A549 (cell line): ENCODE measurements around the gene FOSL2. TPM values are rescaled to one million over a fixed set of nuclear protein-coding genes. Genes with fewer than 3 reads are reported as not detected.

Source experiments
- ATAC-seq, 2 experiments: fragments of 200-7000 bp in 1 of 2; fragments of >200 bp in 1 of 2; cut with Nextera tagmentation in 1 of 2; cut with Tn5 transposase in 1 of 2; 3 replicates each; pipeline versions ENCODE4 v1.8.0 to v1.9.1; 2018 to 2020; ENCODE audit warnings: mild to moderate bottlenecking in 1 of 2, moderate library complexity in 1 of 2
- CTCF ChIA-PET: fragments of 300-600 bp; sonication (Branson Sonifier 250); formaldehyde crosslinking; extraction: SDS; loops from one replicate; lab custom pipeline; 2021; ENCODE audit warnings: antibody characterized with exemption, inconsistent platforms; lab: Yijun Ruan, JAX
- POLR2A ChIA-PET: fragments of 350-600 bp; formaldehyde crosslinking; extraction: SDS; loops from one replicate; lab custom pipeline; 2021; ENCODE audit warnings: antibody characterized with exemption, inconsistent platforms; lab: Yijun Ruan, JAX
- DNase-seq, 2 experiments: peaks; one replicate each; pipeline versions ENCODE4 v3.0.0 to v3.0.0-alpha.2; 2011 to 2016; ENCODE audit warnings: low read depth in 1 of 2, low spot score in 1 of 2
- FAIRE-seq: peaks from 2 replicates; lab custom pipeline; 2011; peaks lifted over from hg19 to GRCh38; lab: Jason Lieb, UNC
- H3K27ac ChIP-seq, 2 experiments: fragments of >200 bp; sonication (Bioruptor Twin); formaldehyde crosslinking; 3 replicates each; pipeline ENCODE4 v1.5.1; 2016 to 2017
- H3K4me1 ChIP-seq: fragments of >200 bp; sonication (Bioruptor Twin); formaldehyde crosslinking; 3 replicates; pipeline ENCODE4 v1.6.1; 2016
- H3K4me2 ChIP-seq: fragments of >200 bp; sonication (Bioruptor Twin); formaldehyde crosslinking; 3 replicates; pipeline ENCODE4 v1.6.1; 2016
- H3K4me3 ChIP-seq: fragments of >200 bp; sonication (Bioruptor Twin); formaldehyde crosslinking; 3 replicates; pipeline ENCODE4 v1.5.1; 2016
- H3K9me3 ChIP-seq: fragments of >200 bp; sonication (Bioruptor Twin); formaldehyde crosslinking; 3 replicates; pipeline ENCODE4 v1.6.1; 2016
- BHLHE40 ChIP-seq: IDR thresholded peaks from 2 replicates; pipeline ENCODE4 v1.6.1; 2012; ENCODE audit warnings: low read depth, low read length, inconsistent platforms
- CBX2 ChIP-seq: fragments of 200-600 bp; sonication (generic); IDR thresholded peaks from 2 replicates; pipeline ENCODE4 v1.6.1; 2016; ENCODE audit warnings: low read depth, mild to moderate bottlenecking, borderline replicate concordance
- CBX8 ChIP-seq: fragments of 200-600 bp; sonication (generic); IDR thresholded peaks from 2 replicates; pipeline ENCODE4 v1.6.1; 2016
- CEBPB ChIP-seq, 2 experiments: fragments of >200 bp in 1 of 2; sonication (Bioruptor Twin) in 1 of 2; formaldehyde crosslinking in 1 of 2; IDR thresholded peaks; 2 replicates each; pipeline ENCODE4 v1.6.1; 2012 to 2016
- CHD2 ChIP-seq: fragments of 150-350 bp; IDR thresholded peaks from 2 replicates; pipeline ENCODE4 v1.6.1; 2014; ENCODE audit warnings: low read length; ENCODE audit not compliant: partially characterized antibody
- CHD4 ChIP-seq: fragments of 200-600 bp; sonication (generic); IDR thresholded peaks from 2 replicates; pipeline ENCODE4 v1.6.1; 2016; ENCODE audit warnings: antibody characterized with exemption, mild to moderate bottlenecking, borderline replicate concordance
- EHF ChIP-seq: fragments of 250-450 bp; sonication (Bioruptor Pico); IDR thresholded peaks from 2 replicates; pipeline ENCODE4 v1.5.0; 2020; ENCODE audit warnings: mild to moderate bottlenecking
- EHMT2 ChIP-seq: fragments of 200-600 bp; sonication (generic); IDR thresholded peaks from 2 replicates; pipeline ENCODE4 v1.6.1; 2016; ENCODE audit warnings: antibody characterized with exemption, low read depth, mild to moderate bottlenecking, moderate library complexity
- EP300 ChIP-seq, 2 experiments: fragments of >200 bp; sonication (Bioruptor Twin); formaldehyde crosslinking; IDR thresholded peaks; 2 replicates in 1 of 2; 3 replicates in 1 of 2; pipeline ENCODE4 v1.6.1; 2016 to 2017
- FOSB ChIP-seq: fragments of 250-450 bp; sonication (Bioruptor Pico); IDR thresholded peaks from 2 replicates; pipeline ENCODE4 v1.5.0; 2020; ENCODE audit warnings: mild to moderate bottlenecking, moderate library complexity
- FOXS1 ChIP-seq: fragments of 250-450 bp; sonication (Bioruptor Pico); IDR thresholded peaks from 2 replicates; pipeline ENCODE4 v1.5.0; 2020; ENCODE audit warnings: mild to moderate bottlenecking, moderate library complexity
- HDAC2 ChIP-seq: fragments of 200-600 bp; sonication (generic); IDR thresholded peaks from 2 replicates; pipeline ENCODE4 v1.6.1; 2016
- HEYL ChIP-seq: fragments of 250-450 bp; sonication (Bioruptor Pico); IDR thresholded peaks from 2 replicates; pipeline ENCODE4 v1.8.0; 2021; ENCODE audit warnings: mild to moderate bottlenecking, moderate library complexity
- HOXA7 ChIP-seq: fragments of 250-450 bp; sonication (Bioruptor Pico); IDR thresholded peaks from 2 replicates; pipeline ENCODE4 v1.5.0; 2020; ENCODE audit warnings: mild to moderate bottlenecking, moderate library complexity
- HOXB13 ChIP-seq: fragments of 250-450 bp; sonication (Bioruptor Pico); IDR thresholded peaks from 2 replicates; pipeline ENCODE4 v1.5.0; 2020; ENCODE audit warnings: low read depth, mild to moderate bottlenecking, moderate library complexity
- HOXB5 ChIP-seq: fragments of 250-450 bp; sonication (Bioruptor Pico); IDR thresholded peaks from 2 replicates; pipeline ENCODE4 v1.5.0; 2020; ENCODE audit warnings: mild to moderate bottlenecking, moderate library complexity
- KDM5A ChIP-seq: fragments of 200-600 bp; sonication (generic); IDR thresholded peaks from 2 replicates; pipeline ENCODE4 v1.6.1; 2016; ENCODE audit warnings: antibody characterized with exemption, mild to moderate bottlenecking
- MAFK ChIP-seq: fragments of 450-650 bp; IDR thresholded peaks from 2 replicates; pipeline ENCODE4 v1.6.1; 2014; ENCODE audit not compliant: partially characterized antibody
- PHF8 ChIP-seq: fragments of 200-600 bp; sonication (generic); IDR thresholded peaks from 2 replicates; pipeline ENCODE4 v1.6.1; 2016; ENCODE audit warnings: low read depth, mild to moderate bottlenecking, antibody characterized with exemption, moderate library complexity, borderline replicate concordance
- POLR2A ChIP-seq: IDR thresholded peaks from 2 replicates; pipeline ENCODE4 v1.6.1; 2012; ENCODE audit warnings: mild to moderate bottlenecking, low read length
- POLR2AphosphoS2 ChIP-seq: conservative IDR thresholded peaks from 2 replicates; pipeline ENCODE4 v1.6.1; 2012; ENCODE audit warnings: low read length, improper control_type of control experiment, inconsistent platforms
- RARB ChIP-seq: fragments of 250-450 bp; sonication (Bioruptor Pico); IDR thresholded peaks from 2 replicates; pipeline ENCODE4 v1.8.0; 2021; ENCODE audit warnings: mild to moderate bottlenecking, moderate library complexity
- RNF2 ChIP-seq: fragments of 200-600 bp; sonication (generic); IDR thresholded peaks from 2 replicates; pipeline ENCODE4 v1.6.1; 2016; ENCODE audit warnings: low read depth, mild to moderate bottlenecking, antibody characterized with exemption, moderate library complexity, borderline replicate concordance
- SMC3 ChIP-seq: fragments of >200 bp; sonication (Bioruptor Twin); formaldehyde crosslinking; IDR thresholded peaks from 3 replicates; pipeline ENCODE4 v1.6.1; 2018; ENCODE audit warnings: inconsistent platforms
- SREBF2 ChIP-seq: fragments of 450-650 bp; IDR thresholded peaks from 2 replicates; pipeline ENCODE4 v1.6.1; 2014; ENCODE audit warnings: mild to moderate bottlenecking, moderate library complexity
- WGBS: methylation state at CpG from one replicate; pipeline ENCODE4 v1.1.6; 2017; ENCODE audit errors: missing lambda C conversion rate; 5-methylcytosine and 5-hydroxymethylcytosine counted together
- polyA plus RNA-seq, 4 experiments: library from polyadenylated mRNA; depleted of rRNA in 3 of 4; stranded (reverse); fragments of >200 nt; fragmentation: RNase III in 1 of 4; extraction: RNeasy Plus Mini Kit Qiagen cat#74134 plus additional on column Dnase treatment in 1 of 4; gene quantifications; 2 replicates in 3 of 4; 3 replicates in 1 of 4; pipeline ENCODE4 v1.2.3, GENCODE V29; 2011 to 2017
- TF ChIP-seq, protein P1 (sequence below): fragments of 150-350 bp; IDR thresholded peaks from 2 replicates; pipeline ENCODE4 v1.6.1; 2014; ENCODE audit warnings: low read depth, mild to moderate bottlenecking, low read length
- TF ChIP-seq, protein P2 (sequence below): fragments of >200 bp; sonication (Bioruptor Twin); formaldehyde crosslinking; IDR thresholded peaks from 3 replicates; pipeline ENCODE4 v1.5.1; 2016
- TF ChIP-seq, protein P3 (sequence below): IDR thresholded peaks from 2 replicates; pipeline ENCODE4 v1.6.1; 2012

Gene FOSL2
- polyA plus RNA-seq, 2 of the 4 experiments (the other 2 are of a cell fraction), result 45.7 to 73.4 TPM

DNA sequence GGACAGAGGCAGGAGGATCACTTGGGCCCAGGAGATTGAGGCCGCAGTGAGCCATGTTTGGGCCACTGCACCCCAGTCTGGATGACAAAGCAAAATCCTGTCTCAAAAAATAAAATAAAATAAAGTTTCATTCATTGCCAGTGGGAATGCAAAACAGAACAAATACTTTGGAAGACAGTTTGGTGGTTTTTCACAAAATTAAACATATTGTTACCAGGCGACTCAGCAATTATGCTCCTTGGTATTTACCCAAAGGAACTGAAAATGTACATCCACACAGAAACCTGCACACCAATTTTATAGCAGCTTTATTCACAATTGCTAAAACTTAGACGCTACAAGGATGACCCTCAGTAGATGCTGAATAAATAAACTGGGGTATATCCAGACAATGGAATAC, 35.8 kb downstream of the FOSL2 start:
- FAIRE-seq, result no peak
- 82% methylated on average over 3 of the region's 3 CpGs for WGBS

DNA sequence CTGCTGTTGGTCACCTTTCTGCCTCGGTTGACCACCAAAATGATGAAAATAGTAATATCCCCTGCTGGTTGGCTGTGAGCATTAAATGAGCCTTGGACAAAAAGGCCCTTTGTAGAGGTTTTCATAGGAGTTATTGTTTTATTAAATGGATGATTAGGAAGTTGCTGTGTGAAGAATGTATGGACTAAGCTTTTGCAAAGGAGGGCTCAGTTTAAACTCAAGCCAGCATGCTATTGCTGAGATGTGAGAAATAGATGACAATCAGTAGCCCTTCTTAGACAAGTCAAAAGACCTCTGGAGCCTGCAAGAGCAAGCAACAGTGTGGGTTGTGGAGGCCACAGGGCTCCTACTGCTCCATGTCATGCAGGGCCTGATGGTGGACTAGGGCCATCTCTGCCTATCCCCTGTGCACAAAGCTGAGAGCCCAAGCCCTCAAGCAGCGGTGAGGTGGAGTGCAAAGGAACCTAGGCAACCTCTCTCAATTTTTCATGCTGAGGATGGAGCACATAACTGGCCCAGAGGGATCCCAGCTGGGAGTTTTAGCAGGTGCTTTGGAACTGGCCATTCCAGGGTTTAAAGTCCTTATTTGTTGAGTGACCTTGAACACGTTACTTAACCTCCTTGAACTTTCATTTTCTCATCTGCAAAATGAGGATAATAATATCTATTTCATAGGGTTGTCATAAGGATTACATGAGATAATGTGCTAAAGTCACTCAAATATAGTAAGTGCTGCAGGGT, 37.1 kb downstream of the FOSL2 start:
- ATAC-seq (peak; percentile 12 to 23; a peak in 4 of 6 replicates), FAIRE-seq (no peak), DNase-seq (no peak)
- H3K27ac ChIP-seq, result 0 out of 6 replicates have a peak overlapping the region, but pooled peaks of 1 of the 2 experiments have one; percentile 9
- no peak overlapping the region for H3K4me3 ChIP-seq
- POLR2A ChIA-PET, result no interaction called here
- no peak overlapping the region for H3K4me2 ChIP-seq
- CTCF ChIA-PET, result interaction anchor here (0.8 to 3.9 kb wide), 8 partner anchors 9 to 747 kb away, joined by 3 to 16 read pairs (median 4); no protein-coding TSS in a partner anchor
- TF ChIP-seq RARB (CRISPR knock-in tag) (no peak), POLR2AphosphoS2 (no peak), FOSB (CRISPR knock-in tag) (no peak), HDAC2 (no peak), HEYL (CRISPR knock-in tag) (no peak), RNF2 (no peak), EP300 (IDR thresholded peaks at IDR 0.05) (no peak), CHD4 (no peak), CHD2 (no peak), PHF8 (no peak), HOXB5 (CRISPR knock-in tag) (no peak), HOXA7 (CRISPR knock-in tag) (no peak), BHLHE40 (no peak), SREBF2 (no peak), EHF (CRISPR knock-in tag) (no peak), CEBPB (IDR thresholded peaks at IDR 0.05) (no peak), FOXS1 (CRISPR knock-in tag) (no peak)
- TF ChIP-seq, protein P1, sequence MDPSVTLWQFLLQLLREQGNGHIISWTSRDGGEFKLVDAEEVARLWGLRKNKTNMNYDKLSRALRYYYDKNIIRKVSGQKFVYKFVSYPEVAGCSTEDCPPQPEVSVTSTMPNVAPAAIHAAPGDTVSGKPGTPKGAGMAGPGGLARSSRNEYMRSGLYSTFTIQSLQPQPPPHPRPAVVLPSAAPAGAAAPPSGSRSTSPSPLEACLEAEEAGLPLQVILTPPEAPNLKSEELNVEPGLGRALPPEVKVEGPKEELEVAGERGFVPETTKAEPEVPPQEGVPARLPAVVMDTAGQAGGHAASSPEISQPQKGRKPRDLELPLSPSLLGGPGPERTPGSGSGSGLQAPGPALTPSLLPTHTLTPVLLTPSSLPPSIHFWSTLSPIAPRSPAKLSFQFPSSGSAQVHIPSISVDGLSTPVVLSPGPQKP, result no peak
- TF ChIP-seq, protein P2, sequence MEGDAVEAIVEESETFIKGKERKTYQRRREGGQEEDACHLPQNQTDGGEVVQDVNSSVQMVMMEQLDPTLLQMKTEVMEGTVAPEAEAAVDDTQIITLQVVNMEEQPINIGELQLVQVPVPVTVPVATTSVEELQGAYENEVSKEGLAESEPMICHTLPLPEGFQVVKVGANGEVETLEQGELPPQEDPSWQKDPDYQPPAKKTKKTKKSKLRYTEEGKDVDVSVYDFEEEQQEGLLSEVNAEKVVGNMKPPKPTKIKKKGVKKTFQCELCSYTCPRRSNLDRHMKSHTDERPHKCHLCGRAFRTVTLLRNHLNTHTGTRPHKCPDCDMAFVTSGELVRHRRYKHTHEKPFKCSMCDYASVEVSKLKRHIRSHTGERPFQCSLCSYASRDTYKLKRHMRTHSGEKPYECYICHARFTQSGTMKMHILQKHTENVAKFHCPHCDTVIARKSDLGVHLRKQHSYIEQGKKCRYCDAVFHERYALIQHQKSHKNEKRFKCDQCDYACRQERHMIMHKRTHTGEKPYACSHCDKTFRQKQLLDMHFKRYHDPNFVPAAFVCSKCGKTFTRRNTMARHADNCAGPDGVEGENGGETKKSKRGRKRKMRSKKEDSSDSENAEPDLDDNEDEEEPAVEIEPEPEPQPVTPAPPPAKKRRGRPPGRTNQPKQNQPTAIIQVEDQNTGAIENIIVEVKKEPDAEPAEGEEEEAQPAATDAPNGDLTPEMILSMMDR, result no peak
- peaks cover 16% of the 10 kb centered on the region for H3K4me1 ChIP-seq
- H3K9me3 ChIP-seq, result peaks cover 15% of the 10 kb centered on the region
- WGBS, result 88% methylated on average over 3 of the region's 3 CpGs

More for the DNA sequence above, 35.8 kb downstream of the FOSL2 start:
- Histone ChIP-seq H3K4me1 (peaks cover 24% of the 10 kb centered on the region; the same call in 2 of the 3 replicates), H3K4me2 (no peak overlapping the region), H3K27ac (peak overlapping the region; percentile 22 to 72; a peak in 3 of 6 replicates), H3K4me3 (no peak overlapping the region), H3K9me3 (peaks cover 8% of the 10 kb centered on the region; the same call in 2 of the 3 replicates)
- DNase-seq, result no peak
- ChIA-PET CTCF (interaction anchor here (0.7 to 2.7 kb wide), 6 partner anchors 10 to 705 kb away, joined by 3 to 17 read pairs (median 4); no protein-coding TSS in a partner anchor), POLR2A (no interaction called here)
- no peak for TF ChIP-seq EHMT2
- TF ChIP-seq MAFK, result peak; percentile 56
- ATAC-seq, result no peak

DNA sequence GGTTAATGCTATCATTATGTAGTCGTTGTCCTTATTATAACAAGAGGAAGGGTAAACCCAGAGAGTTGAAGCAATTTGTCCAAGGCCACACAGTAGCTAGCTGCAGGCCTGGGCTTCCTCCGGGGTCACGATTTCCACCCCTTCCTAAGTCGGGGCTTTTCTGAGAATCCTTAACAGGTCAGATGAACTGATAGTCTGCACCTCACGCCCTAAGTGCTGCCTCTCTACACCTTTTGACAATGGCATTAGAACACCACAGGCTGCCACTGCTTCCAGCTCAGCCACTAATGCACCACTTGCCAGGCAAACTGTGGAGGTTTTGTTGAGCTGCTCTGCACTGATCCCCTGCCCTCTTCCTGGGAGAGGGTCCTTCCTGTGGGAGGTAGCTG, 37.7 kb downstream of the FOSL2 start:
- peak overlapping the region in 1 of 2 experiments; percentile 46; a peak in 1 of 6 replicates for H3K27ac ChIP-seq
- 85% methylated on average over 5 of the region's 5 CpGs for WGBS
- peak; percentile 6 to 11; a peak in 4 of 6 replicates for ATAC-seq
- no peak for FAIRE-seq
- ChIA-PET POLR2A (no interaction called here), CTCF (interaction anchor here (1.3 to 3.9 kb wide), 6 partner anchors 11 to 747 kb away, joined by 5 to 16 read pairs (median 6); no protein-coding TSS in a partner anchor)
- DNase-seq, result no peak
- H3K4me2 ChIP-seq, result no peak overlapping the region
- peaks cover 15% of the 10 kb centered on the region for H3K9me3 ChIP-seq
- H3K4me3 ChIP-seq, result no peak overlapping the region
- peaks cover 22% of the 10 kb centered on the region for H3K4me1 ChIP-seq
- TF ChIP-seq CBX2, result no peak
- no peak for TF ChIP-seq SMC3
- TF ChIP-seq, protein P2, result no peak
- no peak for TF ChIP-seq CHD2
- TF ChIP-seq, protein P3, sequence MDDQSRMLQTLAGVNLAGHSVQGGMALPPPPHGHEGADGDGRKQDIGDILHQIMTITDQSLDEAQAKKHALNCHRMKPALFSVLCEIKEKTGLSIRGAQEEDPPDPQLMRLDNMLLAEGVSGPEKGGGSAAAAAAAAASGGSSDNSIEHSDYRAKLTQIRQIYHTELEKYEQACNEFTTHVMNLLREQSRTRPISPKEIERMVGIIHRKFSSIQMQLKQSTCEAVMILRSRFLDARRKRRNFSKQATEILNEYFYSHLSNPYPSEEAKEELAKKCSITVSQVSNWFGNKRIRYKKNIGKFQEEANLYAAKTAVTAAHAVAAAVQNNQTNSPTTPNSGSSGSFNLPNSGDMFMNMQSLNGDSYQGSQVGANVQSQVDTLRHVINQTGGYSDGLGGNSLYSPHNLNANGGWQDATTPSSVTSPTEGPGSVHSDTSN, result no peak
- no peak for TF ChIP-seq POLR2A
- TF ChIP-seq CBX8, result no peak
- TF ChIP-seq HOXB13 (CRISPR knock-in tag), result no peak
- no peak for TF ChIP-seq FOXS1 (CRISPR knock-in tag)
- TF ChIP-seq PHF8, result no peak
- no peak for TF ChIP-seq KDM5A
- TF ChIP-seq EHMT2, result no peak
